K562 (cell line): Measurements from ENCODE around the gene USHBP1. TPM values are rescaled to one million over a fixed set of nuclear protein-coding genes. Genes with fewer than 3 reads are reported as not detected.

Experiments used
- ATAC-seq: fragments of 200-7000 bp; cut with Tn5 transposase; 3 replicates; pipeline ENCODE4 v1.9.1; 2020; ENCODE audit warnings: moderate library complexity
- BruUV-seq: library from RNA; stranded (reverse); fragments of 400-500 nt; replicated peaks from 2 replicates; lab custom pipeline; 2021; lab: Mats Ljungman, UMichigan
- CTCF ChIA-PET: fragments of 300-600 bp; formaldehyde crosslinking; extraction: SDS; loops from one replicate; lab custom pipeline; 2021; ENCODE audit warnings: low intra/inter-chr PET ratio; lab: Yijun Ruan, JAX
- POLR2A ChIA-PET: fragments of 300-600, 350-650 bp; sonication (Branson Sonifier 250); formaldehyde crosslinking; extraction: SDS; loops from one replicate; lab custom pipeline; 2021; ENCODE audit warnings: antibody characterized with exemption, inconsistent platforms; lab: Yijun Ruan, JAX
- DNase-seq, 4 experiments: peaks; one replicate each; pipeline versions ENCODE4 v3.0.0 to v3.0.0-alpha.2; 2011 to 2018; ENCODE audit warnings: low spot score in 3 of 4, mixed read lengths in 3 of 4; ENCODE audit errors: extremely low read depth in 1 of 4
- FAIRE-seq: peaks from 2 replicates; lab custom pipeline; 2011; peaks lifted over from hg19 to GRCh38; lab: Jason Lieb, UNC
- H2AFZ ChIP-seq: 2 replicates; pipeline ENCODE4 v1.6.0; 2011; ENCODE audit warnings: low read depth, low read length, control low read depth, inconsistent platforms
- H3K27ac ChIP-seq: fragments of 200-600 bp; 3 replicates; pipeline ENCODE4 v1.8.0; 2011; ENCODE audit warnings: low read depth, mild to moderate bottlenecking, control low read depth, inconsistent platforms, low read length, moderate library complexity, mixed read lengths; ENCODE audit errors: extremely low read depth
- H3K27me3 ChIP-seq, 2 experiments: fragments of 300-600 bp in 1 of 2; 2 replicates in 1 of 2; 3 replicates in 1 of 2; pipeline versions ENCODE4 v1.6.0 to v1.8.0; 2011; ENCODE audit warnings: inconsistent platforms in 2 of 2, low read length in 2 of 2, mild to moderate bottlenecking in 1 of 2, mixed read lengths in 1 of 2, moderate library complexity in 1 of 2; ENCODE audit not compliant: control insufficient read depth in 2 of 2, insufficient read depth in 2 of 2
- H3K36me3 ChIP-seq: fragments of 300-600 bp; 3 replicates; pipeline ENCODE4 v1.8.0; 2011; ENCODE audit warnings: mild to moderate bottlenecking, low read length, inconsistent platforms; ENCODE audit not compliant: control insufficient read depth, insufficient read depth
- H3K4me1 ChIP-seq, 2 experiments: fragments of 200-600 bp in 1 of 2; replicated peaks in 1 of 2; 2 replicates in 1 of 2; 3 replicates in 1 of 2; pipeline versions ENCODE4 v1.5.1 to v1.8.0; 2011; ENCODE audit warnings: inconsistent platforms in 2 of 2, low read length in 2 of 2, mild to moderate bottlenecking in 1 of 2, mixed read lengths in 1 of 2, moderate library complexity in 1 of 2; ENCODE audit not compliant: control insufficient read depth in 2 of 2, insufficient read depth in 2 of 2
- H3K4me2 ChIP-seq: 2 replicates; pipeline ENCODE4 v1.6.1; 2011; ENCODE audit warnings: low read length, control low read depth, inconsistent platforms, mixed read lengths; ENCODE audit not compliant: insufficient read depth
- H3K4me3 ChIP-seq: fragments of 200-600 bp; sonication (generic), shearing (Covaris generic); 2 replicates; pipeline ENCODE4 v1.5.1; 2016; ENCODE audit warnings: control low read depth, inconsistent platforms
- H3K79me2 ChIP-seq: fragments of 200-600 bp; 3 replicates; pipeline ENCODE4 v1.8.0; 2011; ENCODE audit warnings: low read length, inconsistent platforms; ENCODE audit not compliant: control insufficient read depth, insufficient read depth
- H3K9ac ChIP-seq, 2 experiments: 2 replicates each; pipeline versions ENCODE4 v1.6.0 to v1.6.1; 2011; ENCODE audit warnings: low read depth in 2 of 2, low read length in 2 of 2, control low read depth in 1 of 2, inconsistent platforms in 1 of 2, mild to moderate bottlenecking in 1 of 2, mixed read lengths in 1 of 2; ENCODE audit not compliant: insufficient read depth in 1 of 2
- H3K9me1 ChIP-seq: one replicate; pipeline ENCODE4 v1.6.0; 2011; ENCODE audit warnings: inconsistent platforms, mild to moderate bottlenecking, low read length, moderate library complexity; ENCODE audit not compliant: control insufficient read depth, insufficient read depth
- H3K9me3 ChIP-seq: replicated peaks from 2 replicates; pipeline ENCODE4 v1.5.1; 2011; ENCODE audit warnings: low read depth, low read length, inconsistent platforms; ENCODE audit not compliant: control insufficient read depth, insufficient read depth
- H4K20me1 ChIP-seq: replicated peaks from 2 replicates; pipeline ENCODE4 v1.6.1; 2011; ENCODE audit warnings: low read length, inconsistent platforms, mixed read lengths; ENCODE audit not compliant: control insufficient read depth, insufficient read depth
- ESRRA ChIP-seq: fragments of 450-650 bp; IDR thresholded peaks from 2 replicates; pipeline ENCODE4 v1.6.1; 2014; ENCODE audit warnings: low read depth, mild to moderate bottlenecking, moderate library complexity, borderline replicate concordance
- NR2C1 ChIP-seq, 2 experiments: fragments of 450-650 bp; IDR thresholded peaks; 2 replicates each; pipeline ENCODE4 v1.6.1; 2017; ENCODE audit warnings: mild to moderate bottlenecking in 2 of 2, antibody characterized with exemption in 1 of 2, inconsistent platforms in 1 of 2, missing compliant biosample characterization in 1 of 2, missing genetic modification characterization in 1 of 2
- SAFB ChIP-seq: fragments of 200-400 bp; formaldehyde crosslinking; IDR thresholded peaks from 2 replicates; pipeline ENCODE4 v1.6.1; 2017; ENCODE audit warnings: low read depth, low read length, borderline replicate concordance
- TFE3 ChIP-seq: fragments of 450-650 bp; formaldehyde crosslinking; IDR thresholded peaks from 2 replicates; pipeline ENCODE4 v1.4.0; 2020; ENCODE audit warnings: mild to moderate bottlenecking, mixed read lengths
- YY1 ChIP-seq, 3 experiments: IDR thresholded peaks; 2 replicates each; pipeline ENCODE4 v1.6.1; 2011; ENCODE audit warnings: low read length in 2 of 3, mild to moderate bottlenecking in 2 of 3, moderate library complexity in 2 of 3, borderline replicate concordance in 1 of 3, control low read depth in 1 of 3, low read depth in 1 of 3; ENCODE audit not compliant: insufficient read depth in 3 of 3, insufficient replicate concordance in 2 of 3, control insufficient read depth in 1 of 3, insufficient read length in 1 of 3; ENCODE audit errors: extremely low read depth in 1 of 3
- WGBS: fragments of 100-300 bp; shearing (Covaris generic); methylation state at CpG from one replicate; pipeline ENCODE4 v1.1.6; 2016; ENCODE audit warnings: low coverage, mixed read lengths; ENCODE audit not compliant: insufficient coverage; ENCODE audit errors: missing lambda C conversion rate; 5-methylcytosine and 5-hydroxymethylcytosine counted together
- in situ Hi-C: fragments of 300-500 bp; cut with MboI; formaldehyde crosslinking; loops from 4 replicates; pipeline ENCODE4 v1.15.0; 2018; ENCODE audit warnings: inconsistent platforms, mixed read lengths
- intact Hi-C: fragments of 100-400 bp; cut with micrococcal nuclease; formaldehyde crosslinking; loops from 2 replicates; pipeline ENCODE4 v1.14.2; 2022
- polyA plus RNA-seq, 8 experiments: library from polyadenylated mRNA; depleted of rRNA in 4 of 8; stranded (reverse) in 5 of 8; unstranded in 3 of 8; fragments of >200 nt; fragmentation: Nextera tagmentation in 2 of 8; fragmentation: Illumina TruSeq in 1 of 8; extraction: Ambion mirVana in 2 of 8; extraction: Trizol in 1 of 8; gene quantifications; 2 replicates each; pipeline versions ENCODE4 v1.2.1 to v1.2.3, GENCODE V29; 2011 to 2014; ENCODE audit warnings: inconsistent platforms in 1 of 8, missing spikeins in 1 of 8
- total RNA-seq, 7 experiments: library from RNA; depleted of rRNA in 6 of 7; stranded (reverse); fragments of >200 nt in 6 of 7; fragmentation: Illumina TruSeq in 2 of 7; extraction: Trizol in 2 of 7; gene quantifications; 2 replicates each; pipeline versions ENCODE4 v1.2.1 to v1.2.3, GENCODE V29; 2011 to 2021; ENCODE audit warnings: low replicate concordance in 1 of 7

The USHBP1 gene
- total and polyA plus RNA-seq, 9 of the 15 experiments (the other 6 are each of a cell fraction or from before 2014, with no cell fraction given) = 0.03 to 0.10 (median 0.05) TPM; not detected in 5

- CTCF ChIA-PET = no interaction called here
- intact Hi-C loops = no loop called here
- Histone ChIP-seq H3K4me3 (no peak overlapping the region), H3K4me1 (peaks cover 2 to 39% of the 10 kb centered on the region in 2 experiments; a peak in 4 of 5 replicates), H3K9me3 (no peaks in the 10 kb centered on the region), H3K79me2 (peaks cover 5% of the 10 kb centered on the region; the same call in 2 of the 3 replicates), H3K9me1 (no peaks in the 10 kb centered on the region), H3K9ac (peak overlapping the region in 1 of 2 experiments; percentile 28; a peak in 1 of 4 replicates), H3K4me2 (no peak overlapping the region), H2AFZ (peak overlapping the region; percentile 45; the same call in 1 of the 2 replicates), H3K27ac (no peak overlapping the region; the same call in 2 of the 3 replicates), H4K20me1 (peaks cover 6% of the 10 kb centered on the region; the same call in 1 of the 2 replicates), H3K36me3 (peaks cover 13% of the 10 kb centered on the region; the same call in 1 of the 3 replicates), H3K27me3 (no peaks in the 10 kb centered on the region)
- ATAC-seq (no peak), FAIRE-seq (peak; percentile 11), DNase-seq (no peak)
- no TSS peak for BruUV-seq
- WGBS = 34% methylated on average over 9 of the region's 9 CpGs
- POLR2A ChIA-PET = no interaction called here
- in situ Hi-C loops = loop anchor here (5.0 kb wide), 1 partner anchor 214 kb away; no protein-coding TSS in a partner anchor
- TF ChIP-seq NR2C1 (IDR thresholded peaks at IDR 0.05) = 0 out of 2 replicates have a peak, but pooled peaks have one; percentile 9
- TF ChIP-seq NR2C1 (tag; IDR thresholded peaks at IDR 0.05) = no peak
- TF ChIP-seq YY1 (IDR thresholded peaks at IDR 0.05; ENCODE audit: borderline replicate concordance in 1 of 3, control insufficient read depth in 1 of 3, extremely low read depth in 1 of 3, insufficient read depth in 3 of 3, insufficient read length in 1 of 3, insufficient replicate concordance in 2 of 3, low read depth in 1 of 3, low read length in 2 of 3) = peak in 1 of 3 experiments; percentile 64
- 0 out of 2 replicates have a peak, but pooled peaks have one; percentile 2 for TF ChIP-seq TFE3 (CRISPR knock-in tag)
- peak; percentile 41; the same call in 1 of the 2 replicates for TF ChIP-seq ESRRA
- TF ChIP-seq SAFB = no peak
These were observed 22.2 kb upstream of the USHBP1 start for GRCh38 chr19:17286752-17287151.
